ENCODE measurements around the gene GMIP. TPM values are rescaled to one million over a fixed set of nuclear protein-coding genes. Genes with fewer than 3 reads are reported as not detected.
"Not testable (repeated sequence)": the region's sequence is repeated elsewhere in the genome, so short reads cannot be mapped to it uniquely, and the experiment has no call there.

The GMIP gene
- total RNA-seq, 1 donor from 2014 or later = 12.3 TPM

DNA sequence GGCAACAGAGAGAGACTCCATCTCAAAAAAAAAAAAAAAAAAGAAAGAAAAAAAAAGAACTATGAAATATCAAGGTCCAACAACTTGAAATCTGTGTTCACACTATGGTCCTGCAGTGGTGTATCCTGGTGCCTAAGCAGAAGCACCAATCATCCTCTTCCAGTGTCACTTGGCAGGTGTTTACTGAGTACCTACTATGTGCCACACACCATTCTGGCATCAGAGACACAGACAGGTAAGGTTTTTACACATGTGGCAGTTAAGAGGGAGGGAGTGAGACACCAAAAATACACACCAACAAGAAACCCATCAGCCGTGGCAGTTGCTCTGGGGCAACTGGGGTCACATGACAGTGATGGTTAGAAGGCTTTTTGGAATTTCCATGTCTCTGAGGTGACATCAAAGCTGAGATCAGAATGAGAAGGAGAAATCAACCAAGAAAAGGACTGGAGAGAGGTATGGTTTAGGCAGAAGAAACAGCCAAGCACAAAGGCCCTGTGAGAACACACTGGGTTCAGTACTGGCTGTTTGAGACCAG, 42.6 kb downstream of the GMIP start:
- no peak overlapping the region for H3K27ac ChIP-seq
- no peak overlapping the region for H3K4me3 ChIP-seq
- H3K9me3 ChIP-seq = no peaks in the 10 kb centered on the region
- intact Hi-C loops (cut with DNase I) = no loop called here
- TF ChIP-seq POLR2A (IDR thresholded peaks at IDR 0.05) (no peak), POLR2AphosphoS5 (IDR thresholded peaks at IDR 0.05; ENCODE audit: insufficient read depth in 1 of 2, low read depth in 1 of 2) (no peak)
- TF ChIP-seq, protein P1, sequence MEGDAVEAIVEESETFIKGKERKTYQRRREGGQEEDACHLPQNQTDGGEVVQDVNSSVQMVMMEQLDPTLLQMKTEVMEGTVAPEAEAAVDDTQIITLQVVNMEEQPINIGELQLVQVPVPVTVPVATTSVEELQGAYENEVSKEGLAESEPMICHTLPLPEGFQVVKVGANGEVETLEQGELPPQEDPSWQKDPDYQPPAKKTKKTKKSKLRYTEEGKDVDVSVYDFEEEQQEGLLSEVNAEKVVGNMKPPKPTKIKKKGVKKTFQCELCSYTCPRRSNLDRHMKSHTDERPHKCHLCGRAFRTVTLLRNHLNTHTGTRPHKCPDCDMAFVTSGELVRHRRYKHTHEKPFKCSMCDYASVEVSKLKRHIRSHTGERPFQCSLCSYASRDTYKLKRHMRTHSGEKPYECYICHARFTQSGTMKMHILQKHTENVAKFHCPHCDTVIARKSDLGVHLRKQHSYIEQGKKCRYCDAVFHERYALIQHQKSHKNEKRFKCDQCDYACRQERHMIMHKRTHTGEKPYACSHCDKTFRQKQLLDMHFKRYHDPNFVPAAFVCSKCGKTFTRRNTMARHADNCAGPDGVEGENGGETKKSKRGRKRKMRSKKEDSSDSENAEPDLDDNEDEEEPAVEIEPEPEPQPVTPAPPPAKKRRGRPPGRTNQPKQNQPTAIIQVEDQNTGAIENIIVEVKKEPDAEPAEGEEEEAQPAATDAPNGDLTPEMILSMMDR (IDR thresholded peaks at IDR 0.05) = no peak
- H3K27me3 ChIP-seq = no peaks in the 10 kb centered on the region
- DNase-seq (ENCODE audit: extremely low spot score in 2 of 2) = no peak
- peaks cover 6% of the 10 kb centered on the region for H3K4me1 ChIP-seq
- H3K36me3 ChIP-seq = no peaks in the 10 kb centered on the region

DNA sequence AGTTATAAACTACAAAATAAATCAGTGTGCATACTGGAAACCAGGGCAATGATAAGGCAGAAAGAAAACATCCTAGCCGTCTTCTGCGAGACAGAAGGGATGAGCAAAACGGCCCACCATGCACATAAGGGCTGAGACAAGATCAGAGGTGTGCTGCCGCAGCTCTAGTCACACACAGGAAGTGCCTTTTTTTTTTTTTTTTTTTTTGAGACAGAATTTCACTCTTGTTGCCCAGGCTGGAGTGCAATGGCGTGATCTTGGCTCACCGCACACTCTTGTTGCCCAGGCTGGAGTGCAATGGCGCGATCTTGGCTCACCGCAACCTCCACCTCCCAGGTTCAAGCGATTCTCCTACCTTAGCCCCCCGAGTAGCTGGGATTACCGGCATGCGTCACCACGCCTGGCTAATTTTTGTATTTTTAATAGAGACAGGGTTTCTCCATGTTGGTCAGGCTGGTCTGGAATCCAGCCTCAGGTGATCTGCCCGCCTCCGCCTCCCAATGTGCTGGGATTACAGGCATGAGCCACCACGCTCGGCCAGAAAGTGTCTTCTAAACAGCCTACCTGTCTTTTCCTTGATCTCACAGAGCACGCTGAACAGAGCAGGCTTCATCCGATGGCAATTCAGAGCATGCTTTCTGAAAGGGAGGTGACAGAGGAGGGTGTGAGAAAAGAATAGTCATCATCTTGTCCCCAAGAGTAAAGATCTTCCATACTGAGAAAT, 44.6 kb downstream of the GMIP start:
- H3K27me3 ChIP-seq; DNase-seq (ENCODE audit: extremely low spot score in 2 of 2); H3K36me3 ChIP-seq; H3K4me3 ChIP-seq; H3K9me3 ChIP-seq; intact Hi-C loops (cut with DNase I): not testable (repeated sequence)
- peaks cover 14% of the 10 kb centered on the region for H3K4me1 ChIP-seq
- peak overlapping the region; percentile 56 for H3K27ac ChIP-seq

DNA sequence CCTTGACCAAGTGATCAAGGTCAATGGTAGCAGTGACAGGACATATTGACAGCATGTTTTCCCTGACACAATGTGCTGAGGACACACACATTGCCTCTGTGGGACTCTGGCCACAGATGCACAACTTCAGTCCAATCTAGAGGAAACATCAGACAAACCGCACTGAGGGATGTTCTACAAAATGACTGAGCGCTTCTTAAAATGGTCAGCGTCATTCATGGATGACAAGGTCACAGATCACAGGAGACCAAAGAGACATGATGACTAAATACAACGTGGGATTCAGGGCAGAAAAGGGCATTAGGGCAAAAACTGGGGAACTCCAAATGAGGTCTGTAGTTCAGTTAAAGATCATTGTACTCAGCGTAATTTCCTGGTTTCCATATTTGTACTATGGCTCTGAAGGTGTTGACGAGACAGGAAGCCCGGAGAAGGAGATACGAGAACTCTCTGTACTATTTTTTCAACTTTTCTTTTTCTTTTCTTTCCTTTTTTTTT, 45.6 kb downstream of the GMIP start:
- no peak for DNase-seq (ENCODE audit: extremely low spot score in 2 of 2)
- Histone ChIP-seq H3K36me3 (no peaks in the 10 kb centered on the region), H3K4me1 (peaks cover 10% of the 10 kb centered on the region), H3K9me3 (no peaks in the 10 kb centered on the region), H3K27ac (no peak overlapping the region), H3K4me3 (no peak overlapping the region), H3K27me3 (no peaks in the 10 kb centered on the region)
- TF ChIP-seq POLR2A (IDR thresholded peaks at IDR 0.05) (no peak), POLR2AphosphoS5 (IDR thresholded peaks at IDR 0.05; ENCODE audit: insufficient read depth in 1 of 2, low read depth in 1 of 2) (no peak)
- TF ChIP-seq, protein P1 (IDR thresholded peaks at IDR 0.05) = no peak
- intact Hi-C loops (cut with DNase I) = no loop called here

DNA sequence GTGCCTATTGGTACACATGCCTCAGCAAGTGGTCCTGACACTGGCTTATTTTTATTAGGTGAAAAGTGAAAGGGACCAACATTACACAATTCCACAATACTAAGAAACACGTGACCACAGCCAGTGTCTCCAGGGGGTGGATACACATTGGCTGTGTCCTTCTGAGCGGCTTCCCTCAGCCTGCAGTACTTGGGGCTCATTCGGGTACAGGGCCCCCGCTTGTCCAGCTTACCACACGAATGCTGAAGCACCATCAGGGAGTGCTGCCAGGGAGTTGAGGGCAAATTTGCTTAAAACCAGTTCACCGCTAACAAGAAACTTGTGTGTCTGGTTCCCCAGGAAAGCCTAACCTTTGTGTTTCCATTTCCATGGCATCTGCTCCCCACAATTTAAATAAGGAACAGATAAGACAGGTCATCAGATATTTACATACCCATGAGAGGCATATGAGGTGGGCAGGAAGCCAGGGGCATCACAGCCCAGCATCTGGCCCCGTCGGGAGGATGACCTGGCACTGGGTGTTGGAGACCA, 48.2 kb downstream of the GMIP start:
- H3K27ac ChIP-seq = no peak overlapping the region
- no peaks in the 10 kb centered on the region for H3K36me3 ChIP-seq
- TF ChIP-seq POLR2A (IDR thresholded peaks at IDR 0.05) (no peak), POLR2AphosphoS5 (IDR thresholded peaks at IDR 0.05; ENCODE audit: insufficient read depth in 1 of 2, low read depth in 1 of 2) (no peak)
- TF ChIP-seq, protein P1 (IDR thresholded peaks at IDR 0.05) = no peak
- H3K4me3 ChIP-seq = no peak overlapping the region
- no peaks in the 10 kb centered on the region for H3K27me3 ChIP-seq
- H3K4me1 ChIP-seq = peaks cover 23% of the 10 kb centered on the region
- intact Hi-C loops (cut with DNase I) = no loop called here
- DNase-seq (ENCODE audit: extremely low spot score in 2 of 2) = no peak
- H3K9me3 ChIP-seq = no peaks in the 10 kb centered on the region

DNA sequence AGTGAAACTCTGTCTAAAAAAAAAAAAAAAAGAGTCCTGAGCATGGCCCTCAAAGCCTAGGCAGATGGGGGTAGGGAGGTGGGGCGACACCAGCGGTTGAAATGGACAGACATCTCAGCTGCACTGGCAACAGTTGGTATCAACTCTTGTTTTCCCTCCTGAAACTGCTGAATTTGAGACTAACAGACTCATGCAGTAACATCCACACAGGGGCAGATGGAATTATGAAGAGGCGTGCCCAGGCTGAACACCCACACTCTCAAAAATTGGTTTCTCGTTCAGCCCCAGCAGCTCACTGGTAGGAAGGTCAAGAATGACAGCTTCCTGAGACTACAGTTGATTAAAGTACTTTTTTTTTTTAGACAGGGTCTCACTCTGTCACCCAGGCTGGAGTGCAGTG, 49.1 kb downstream of the GMIP start:
- TF ChIP-seq, protein P1 (IDR thresholded peaks at IDR 0.05) = no peak
- TF ChIP-seq POLR2A (IDR thresholded peaks at IDR 0.05) (no peak), POLR2AphosphoS5 (IDR thresholded peaks at IDR 0.05; ENCODE audit: insufficient read depth in 1 of 2, low read depth in 1 of 2) (no peak)
- Histone ChIP-seq H3K4me1 (peaks cover 23% of the 10 kb centered on the region), H3K9me3 (no peaks in the 10 kb centered on the region), H3K27ac (no peak overlapping the region), H3K36me3 (no peaks in the 10 kb centered on the region), H3K4me3 (no peak overlapping the region), H3K27me3 (no peaks in the 10 kb centered on the region)
- intact Hi-C loops (cut with DNase I) = no loop called here
- DNase-seq (ENCODE audit: extremely low spot score in 2 of 2) = no peak

Measured in vagina (tissue), 2 donors.